HG03571 (cell line): ENCODE results near the gene SRGAP1.
"Not testable (repeated sequence)": the region's sequence is repeated elsewhere in the genome, so short reads cannot be mapped to it uniquely, and the experiment has no call there.

Experiments
- ATAC-seq: cut with Tn5 transposase; IDR thresholded peaks from one replicate; pipeline ENCODE4 v1.9.1; 2021; ENCODE audit not compliant: unreplicated experiment

Gene SRGAP1

DNA sequence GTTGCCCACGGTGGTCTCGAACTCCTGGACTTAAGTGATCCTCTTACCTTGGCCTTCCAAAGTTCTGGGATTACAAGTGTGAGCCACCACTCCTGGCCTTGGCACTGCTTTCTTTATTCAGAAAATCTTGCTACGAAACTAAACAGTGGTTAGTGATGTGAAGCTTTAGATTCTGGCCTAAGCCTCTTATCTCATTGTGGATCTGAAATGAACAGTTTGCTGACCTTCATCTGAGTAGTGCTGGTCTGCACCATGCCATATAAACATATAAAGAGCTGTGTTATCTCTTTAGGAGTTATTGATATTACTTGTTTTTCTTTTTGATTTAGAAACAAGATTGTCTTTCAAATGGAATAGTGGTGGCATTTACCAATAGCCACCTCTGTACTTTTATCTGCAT, 22.6 kb downstream of the SRGAP1 start:
- no peak for ATAC-seq

DNA sequence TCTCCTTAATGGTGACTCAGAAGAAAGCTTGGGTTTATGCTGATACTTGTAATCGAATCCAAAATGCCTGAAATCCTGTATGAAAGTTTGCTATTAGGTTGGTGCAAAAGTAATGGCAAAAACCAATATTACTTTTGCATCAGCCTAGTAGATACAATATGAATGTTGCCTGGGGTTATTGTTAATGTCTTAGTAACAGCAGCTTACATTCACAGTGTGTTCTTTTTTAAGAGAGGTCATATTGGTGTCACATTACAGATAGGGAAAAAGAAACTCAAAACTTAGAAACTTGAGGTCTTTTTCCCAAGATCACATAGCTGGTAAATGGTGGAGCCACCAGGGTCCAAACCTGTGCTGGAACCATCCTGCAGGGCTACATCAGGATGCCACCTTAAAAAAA, 25.2 kb downstream of the SRGAP1 start:
- ATAC-seq, result no peak

DNA sequence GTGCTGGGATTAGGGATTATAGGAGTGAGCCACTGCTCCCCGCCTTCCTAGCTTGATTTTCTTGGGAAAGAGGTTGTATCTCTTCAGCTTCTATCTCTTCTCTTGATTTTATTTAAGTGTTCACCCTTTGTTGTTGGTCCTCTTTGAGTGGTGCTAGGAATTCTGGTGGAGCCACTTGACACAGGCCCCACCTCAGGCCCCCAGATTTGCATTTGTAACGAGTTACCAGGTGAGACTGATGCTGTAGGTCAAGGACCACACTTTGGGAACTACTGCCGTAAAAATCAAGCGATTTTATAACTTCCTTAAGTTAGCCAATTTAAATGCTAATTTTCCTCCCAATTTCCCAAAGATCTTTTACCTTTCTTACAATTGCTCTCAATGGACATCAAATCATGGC, 26.3 kb downstream of the SRGAP1 start:
- no peak for ATAC-seq

DNA sequence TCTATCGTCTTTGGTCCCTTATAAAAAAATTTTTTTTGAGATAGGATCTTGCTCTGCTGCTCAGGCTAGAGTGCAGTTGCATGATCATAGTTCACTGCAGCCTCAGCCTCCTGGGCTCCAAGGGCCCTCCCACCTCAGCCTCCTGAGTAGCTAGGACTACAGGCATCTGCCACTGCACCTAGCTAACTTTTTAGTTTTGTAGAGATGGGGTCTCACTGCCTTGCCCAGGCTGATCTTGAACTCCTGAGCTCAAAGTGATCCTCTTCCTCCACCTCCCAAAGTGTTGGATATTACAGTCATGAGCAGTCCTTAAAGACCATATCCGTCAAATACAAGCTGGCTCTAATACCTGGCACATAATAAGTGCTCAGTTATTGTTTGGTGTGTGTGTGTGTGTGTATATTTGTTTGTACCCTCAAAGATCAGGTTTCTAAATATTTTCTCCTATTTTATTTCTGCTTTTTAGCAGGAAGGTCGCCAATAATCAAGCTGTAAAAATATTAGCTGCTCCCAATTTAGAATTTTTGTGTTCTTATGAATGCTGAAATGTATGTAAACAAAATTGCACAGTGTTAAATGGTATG, 30.5 kb downstream of the SRGAP1 start:
- no peak for ATAC-seq

DNA sequence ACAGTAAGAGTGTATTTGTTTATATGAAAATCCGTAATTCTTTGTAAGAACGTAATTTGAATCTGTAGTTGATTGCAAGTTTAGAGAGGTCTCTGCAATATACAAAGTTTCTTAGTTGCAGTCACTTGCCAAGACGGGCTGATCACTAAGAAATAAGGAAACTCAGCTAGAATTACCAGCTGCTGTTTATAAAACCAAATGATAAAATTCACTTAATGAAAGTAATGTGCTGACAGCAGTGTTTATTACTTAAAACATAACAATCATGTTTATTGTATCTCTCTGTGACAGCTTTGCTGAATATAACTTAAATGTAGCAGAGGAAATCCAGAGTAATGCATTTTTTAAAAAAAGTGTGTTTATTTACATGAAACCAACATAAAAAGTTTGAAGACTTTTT, 31.2 kb downstream of the SRGAP1 start:
- no peak for ATAC-seq

DNA sequence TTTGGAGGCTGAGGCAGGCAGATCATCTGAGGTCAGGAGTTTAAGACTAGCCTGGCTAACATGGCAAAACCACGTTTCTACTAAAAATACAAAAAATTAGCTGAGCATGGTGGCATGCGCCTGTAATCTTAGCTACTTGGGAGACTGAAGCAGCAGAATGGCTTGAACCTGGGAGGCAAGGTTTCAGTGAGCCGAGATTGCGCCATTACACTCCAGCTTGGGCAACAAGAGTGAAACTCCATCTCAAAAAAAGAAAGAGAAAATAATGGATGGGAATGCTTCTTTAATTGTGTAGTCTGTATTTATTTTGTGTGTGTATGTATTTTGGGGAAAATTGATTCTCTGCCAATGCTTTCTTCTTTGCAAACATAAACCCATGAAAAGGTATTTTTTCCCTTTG, 32.5 kb downstream of the SRGAP1 start:
- no peak for ATAC-seq

DNA sequence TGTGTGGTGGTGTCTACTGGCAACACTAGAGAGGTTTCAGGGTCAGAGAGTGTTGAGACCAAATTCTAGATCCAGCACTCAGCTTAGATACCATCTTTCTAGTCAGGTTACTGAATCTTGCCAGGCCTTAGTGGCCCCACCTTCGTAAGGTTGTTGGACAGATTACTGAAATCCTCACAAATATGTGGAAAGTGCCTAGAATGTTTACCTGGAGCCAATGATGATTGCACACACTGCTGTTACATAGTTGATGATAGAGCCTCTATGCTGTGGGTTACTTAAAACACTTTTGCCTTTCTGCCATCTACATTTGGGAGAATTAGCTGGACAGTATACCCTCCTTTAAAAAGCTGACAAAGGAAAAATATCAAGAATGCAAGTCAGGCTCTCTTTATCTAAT, 33.2 kb downstream of the SRGAP1 start:
- ATAC-seq, result no peak

DNA sequence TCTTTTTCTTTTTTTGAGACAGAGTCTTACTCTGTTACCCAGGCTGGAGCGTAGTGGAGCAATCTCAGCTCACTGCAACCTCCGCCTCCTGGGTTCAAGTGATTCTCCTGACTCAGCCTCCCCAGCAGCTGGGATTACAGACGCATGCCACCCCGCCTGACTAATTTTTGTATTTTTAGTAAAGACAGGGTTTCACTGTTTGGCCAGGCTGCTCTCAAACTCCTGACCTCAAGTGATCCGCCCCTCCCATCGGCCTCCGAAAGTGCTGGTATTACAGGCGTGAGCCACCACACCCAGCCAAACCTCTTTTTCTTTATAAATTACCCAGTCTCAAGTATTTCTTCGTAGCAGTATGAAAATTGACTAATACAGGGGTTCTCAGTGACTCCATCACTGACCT, 35.7 kb downstream of the SRGAP1 start:
- ATAC-seq, result not testable (repeated sequence)

DNA sequence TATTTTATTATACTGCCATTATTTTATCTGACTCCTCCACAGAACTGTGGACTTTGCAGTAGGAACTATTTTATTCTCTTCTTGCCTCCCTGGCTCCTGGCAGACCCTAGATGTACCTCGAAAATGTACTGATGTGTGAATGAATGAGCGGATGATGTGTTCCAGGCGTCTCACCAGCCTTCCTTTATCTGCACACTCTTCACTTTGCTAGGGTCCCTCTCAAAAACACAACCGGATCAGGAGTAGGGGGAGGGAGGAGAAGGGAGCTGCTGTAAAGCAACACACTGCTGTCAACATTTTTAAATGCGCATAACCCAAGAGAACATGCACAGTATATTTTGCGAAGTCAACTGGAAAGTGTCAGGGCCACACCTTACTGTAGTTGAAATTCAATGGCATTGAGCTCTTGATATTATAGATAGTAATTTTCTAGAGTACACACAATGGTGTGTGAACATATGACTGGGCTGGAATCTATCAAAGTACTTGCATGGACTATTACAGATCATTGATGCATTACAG, 36.3 kb downstream of the SRGAP1 start:
- ATAC-seq, result no peak

DNA sequence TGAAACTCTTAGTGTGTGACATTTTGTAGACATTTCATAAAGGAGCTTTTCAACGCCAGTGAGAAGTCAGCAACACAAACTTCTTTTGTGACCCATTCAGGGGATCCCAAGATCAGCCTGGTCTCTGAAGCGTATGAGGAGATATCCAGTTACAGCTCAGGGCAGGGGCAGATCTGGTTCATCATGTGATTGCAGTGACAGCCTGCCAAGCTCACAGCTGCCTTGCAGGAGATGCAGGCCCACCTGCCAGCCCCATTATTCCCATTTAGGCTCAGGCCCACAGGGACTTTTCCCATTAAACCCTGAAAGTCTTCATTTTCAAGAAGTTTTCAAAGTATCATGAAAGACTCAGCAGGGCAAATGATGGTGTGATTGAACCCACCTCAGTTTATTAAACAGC, 38.3 kb downstream of the SRGAP1 start:
- ATAC-seq, result no peak

DNA sequence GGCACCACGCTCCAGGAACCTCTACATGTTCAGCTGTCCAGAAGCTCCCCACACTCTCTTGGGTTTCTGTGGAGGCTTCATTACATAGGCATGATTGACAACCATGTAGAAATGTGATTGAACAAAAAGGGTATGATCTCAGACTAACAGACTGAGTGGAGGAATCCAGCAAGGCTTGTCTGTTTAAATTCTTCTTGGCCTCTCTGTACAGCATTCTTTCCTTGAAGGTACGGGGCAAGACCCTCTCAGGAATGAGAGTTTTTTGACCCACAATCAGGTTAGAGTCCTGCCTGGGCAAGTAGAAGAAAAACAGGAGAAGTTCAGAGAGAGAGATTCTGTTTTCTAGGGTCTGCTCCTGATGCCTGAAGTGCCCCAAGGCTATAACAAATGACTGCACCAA, 40.9 kb downstream of the SRGAP1 start:
- no peak for ATAC-seq

DNA sequence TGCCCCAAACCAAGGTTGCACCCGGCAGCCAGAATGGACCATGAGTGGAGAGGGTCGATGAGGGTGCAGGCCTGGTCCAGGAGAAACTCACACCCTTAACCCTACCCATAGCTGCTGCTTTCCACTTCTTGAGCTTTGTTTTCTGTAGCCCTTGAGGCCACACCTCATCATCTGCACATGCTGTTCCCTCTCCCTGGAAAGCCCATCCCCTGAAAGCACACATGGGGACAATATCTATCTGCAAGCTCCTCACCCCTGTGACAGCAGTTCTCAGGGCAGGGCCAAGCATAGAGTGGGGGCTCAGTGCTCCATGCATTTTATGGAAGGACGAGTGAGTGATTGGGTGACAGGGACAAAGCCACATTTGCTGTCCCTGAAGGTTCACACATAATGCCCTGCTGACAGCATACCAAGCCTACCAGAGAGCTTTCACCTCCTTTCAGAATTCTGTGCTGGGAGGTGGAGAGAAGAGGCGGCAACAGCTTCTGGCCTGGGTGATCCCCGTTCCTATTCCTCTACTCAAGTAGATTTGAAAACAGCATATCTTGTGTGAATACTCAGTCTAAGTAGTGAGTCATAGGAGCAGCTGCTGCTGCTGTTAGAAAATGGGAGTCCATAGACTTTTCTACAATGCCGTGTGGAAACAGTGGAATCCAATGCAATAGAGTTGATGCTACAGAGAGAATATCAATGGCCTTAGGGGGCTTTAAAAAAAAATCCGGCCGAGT, 44.6 kb downstream of the SRGAP1 start:
- no peak for ATAC-seq

DNA sequence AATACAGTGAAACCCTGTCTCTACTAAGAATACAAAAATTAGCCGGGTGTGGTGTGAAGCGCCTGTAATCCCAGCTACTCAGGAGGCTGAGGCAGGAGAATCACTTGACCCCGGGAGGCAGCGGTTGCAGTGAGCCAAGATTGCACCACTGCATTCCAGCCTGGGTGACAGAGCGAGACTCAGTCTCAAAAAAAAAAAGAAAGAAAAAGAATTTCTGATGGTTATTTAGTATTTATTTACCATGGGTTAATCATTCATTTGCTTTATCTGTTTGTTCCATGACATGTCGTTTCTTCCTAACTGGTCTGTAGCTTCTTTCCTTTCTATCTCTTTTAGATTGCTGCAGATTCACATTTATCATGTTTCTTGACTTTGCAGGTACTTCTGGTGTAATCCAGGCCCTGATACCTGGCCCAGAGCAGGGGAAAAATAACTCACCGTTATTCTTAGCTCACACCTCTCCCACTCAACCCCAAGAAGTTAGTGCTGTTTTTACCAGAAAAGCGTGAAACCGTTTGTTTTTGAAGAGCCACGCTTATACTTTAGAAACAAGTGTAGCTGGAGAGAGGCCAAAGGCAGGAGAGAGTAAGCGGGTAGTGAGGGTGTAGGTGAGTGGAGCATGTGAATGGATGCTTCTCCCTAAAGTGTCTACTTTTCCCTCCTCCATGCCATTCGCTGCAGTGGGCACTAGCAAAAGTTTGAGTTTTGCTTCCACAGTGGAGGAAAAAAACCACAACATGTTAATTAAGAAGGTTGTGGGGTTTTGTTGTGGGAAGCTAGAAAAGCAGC, 45.4 kb downstream of the SRGAP1 start:
- no peak for ATAC-seq

DNA sequence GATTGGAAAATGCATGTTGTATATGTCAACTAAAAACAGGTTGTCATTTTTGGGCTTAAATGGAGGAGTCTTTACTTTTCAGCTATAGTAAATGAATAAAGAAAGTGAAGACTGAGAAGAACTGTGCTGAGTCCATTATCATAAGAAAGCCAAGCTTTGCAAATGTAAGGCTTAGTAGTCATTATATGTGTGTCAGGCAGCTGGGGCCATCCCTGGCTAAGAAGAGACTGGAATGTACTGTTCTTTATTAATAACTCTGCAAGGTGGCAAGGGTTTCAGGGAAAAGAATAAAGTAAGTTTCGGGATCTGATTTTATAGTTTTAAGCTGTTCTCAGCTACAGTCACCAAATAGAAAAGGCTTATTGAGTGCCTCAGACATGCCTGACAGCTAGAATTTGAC, 48.7 kb downstream of the SRGAP1 start:
- no peak for ATAC-seq

DNA sequence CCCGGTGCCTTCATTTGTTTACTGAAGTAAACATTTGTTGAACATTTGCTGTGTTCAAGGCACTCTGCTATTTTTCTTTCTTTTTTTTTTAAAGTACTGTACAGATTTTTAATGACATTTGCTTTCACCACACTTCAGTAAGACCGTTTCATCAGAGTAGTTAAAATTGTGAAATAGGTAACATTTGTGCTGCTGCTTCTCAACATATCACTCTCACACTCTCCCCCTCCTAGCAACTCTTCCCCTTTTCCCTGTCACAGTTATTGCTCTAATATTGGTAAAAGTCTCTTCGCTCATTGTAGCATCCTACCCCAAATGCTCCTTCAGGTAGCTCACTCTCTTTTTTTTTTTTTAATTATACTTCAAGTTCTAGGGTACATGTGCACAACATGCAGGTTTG, 49.6 kb downstream of the SRGAP1 start:
- ATAC-seq, result no peak

DNA sequence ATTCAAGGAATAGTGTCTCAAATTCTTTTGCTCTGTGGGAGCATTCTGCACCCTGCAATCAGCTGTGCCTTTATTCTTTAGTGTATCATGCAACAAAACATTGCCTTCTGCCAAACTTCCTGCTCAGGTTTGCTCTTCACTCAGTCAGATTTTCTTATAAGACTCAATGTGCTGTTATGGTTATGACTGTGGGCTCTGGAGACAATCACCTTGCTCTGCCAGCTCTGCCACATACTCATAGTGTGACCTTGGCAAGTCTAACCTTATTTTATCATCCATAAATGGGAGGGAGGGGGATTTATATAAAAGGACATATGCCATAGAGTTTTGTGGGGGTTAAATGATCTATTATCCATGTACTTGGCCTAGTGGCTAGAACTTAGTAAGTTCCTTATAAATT, 51.3 kb downstream of the SRGAP1 start:
- ATAC-seq, result no peak

DNA sequence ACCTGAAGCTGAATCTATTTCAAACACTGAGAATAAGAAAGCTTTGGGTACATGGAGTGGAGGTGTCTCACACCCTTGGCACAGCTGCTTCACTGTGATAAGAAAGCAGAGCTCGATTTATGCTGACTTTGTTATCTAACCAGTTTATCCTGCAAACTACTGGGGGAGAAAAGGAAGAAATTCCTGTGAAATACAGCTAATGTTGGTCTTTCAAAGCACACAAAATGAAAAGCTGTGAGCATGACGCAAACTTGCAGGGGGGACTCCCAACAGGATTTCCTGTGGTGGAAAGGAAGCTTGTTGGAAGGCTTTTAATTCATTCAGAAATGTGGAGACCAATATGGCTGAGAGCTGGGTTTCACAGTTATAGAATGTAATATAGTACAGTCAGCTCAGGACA, 53.4 kb downstream of the SRGAP1 start:
- ATAC-seq, result no peak

DNA sequence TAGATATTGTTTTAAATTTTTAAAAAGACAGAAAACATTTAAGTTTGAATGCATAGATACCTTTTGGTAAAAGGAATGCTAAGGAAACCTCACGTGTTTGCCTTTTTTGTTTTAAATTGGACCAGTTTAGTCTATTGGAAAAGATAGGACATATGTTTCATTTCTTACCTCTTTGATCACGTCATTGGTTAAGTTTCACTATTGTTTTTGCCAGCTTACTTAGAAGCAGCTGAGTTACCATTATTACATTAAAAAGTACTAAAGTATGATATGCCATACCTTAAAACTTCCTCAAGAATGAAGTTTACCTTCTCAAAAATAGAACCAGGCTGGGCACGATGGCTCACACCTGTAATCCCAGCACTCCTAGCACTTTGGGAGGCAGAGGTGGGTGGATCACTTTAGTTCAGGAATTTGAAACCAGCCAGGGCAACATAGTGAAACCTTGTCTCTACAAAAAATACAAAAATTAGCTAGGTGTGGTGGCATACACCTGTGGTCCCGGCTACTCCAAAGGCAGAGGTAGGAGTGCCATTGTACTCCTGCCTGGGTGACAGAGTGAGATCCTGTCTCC, 54.4 kb downstream of the SRGAP1 start:
- no peak for ATAC-seq

DNA sequence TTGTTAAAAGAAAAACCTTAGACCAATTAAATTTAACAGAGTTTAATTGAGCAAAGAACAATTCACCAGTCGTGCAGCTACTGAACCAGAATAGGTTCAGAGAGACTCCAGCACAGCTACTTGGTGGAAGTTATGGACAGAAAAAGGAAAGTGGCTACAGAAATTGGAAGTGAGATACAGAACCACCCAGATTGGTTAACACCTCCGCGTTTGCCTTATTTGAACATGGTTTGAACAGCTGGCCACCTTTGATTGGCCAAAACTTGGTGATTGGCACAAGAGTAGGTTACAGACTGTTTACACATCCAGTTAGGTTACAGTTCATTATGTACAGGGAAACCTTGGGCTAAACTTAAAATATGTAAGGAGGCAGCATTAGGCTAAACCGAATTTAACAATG, 54.9 kb downstream of the SRGAP1 start:
- ATAC-seq, result no peak

DNA sequence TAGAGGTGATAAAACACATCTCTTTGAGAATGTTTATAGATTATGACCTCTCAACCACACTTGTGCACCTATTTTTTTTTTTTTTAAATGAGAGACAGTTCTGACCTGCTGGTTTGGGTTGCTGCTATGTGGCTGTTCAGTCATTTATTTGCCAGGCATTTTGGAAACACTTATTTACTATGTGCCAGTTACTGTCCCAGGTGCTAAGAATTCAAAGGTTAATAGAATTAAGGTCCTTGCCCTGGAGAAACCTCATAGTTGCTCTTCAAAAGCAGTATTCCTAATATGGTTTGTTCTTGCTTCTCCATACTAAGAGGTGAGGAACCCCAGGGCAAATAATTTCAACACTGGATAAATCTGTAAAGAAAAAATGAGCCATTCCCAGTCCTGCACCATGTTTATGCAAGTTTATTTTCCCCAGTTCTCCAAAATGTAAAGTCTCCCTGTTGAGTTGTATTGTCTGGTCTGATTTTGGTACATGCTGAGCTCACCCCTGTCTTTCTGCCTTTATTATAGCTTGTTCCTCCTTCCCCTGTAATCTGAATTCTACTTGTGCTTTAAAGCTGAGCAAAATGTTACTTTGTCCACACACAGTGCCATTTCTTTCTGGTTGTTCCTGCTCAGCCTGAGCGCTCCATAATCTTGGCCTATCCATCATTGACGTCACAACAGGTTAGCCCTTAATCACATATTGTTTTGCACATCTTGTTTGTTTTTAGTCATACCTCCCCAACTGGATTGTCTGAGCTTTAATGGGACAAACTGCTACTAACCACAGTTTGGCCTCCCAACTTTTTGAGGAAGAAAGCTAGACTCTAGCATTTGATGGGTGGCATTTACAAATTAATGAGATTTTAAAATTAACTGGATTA, 56.7 kb downstream of the SRGAP1 start:
- no peak for ATAC-seq

DNA sequence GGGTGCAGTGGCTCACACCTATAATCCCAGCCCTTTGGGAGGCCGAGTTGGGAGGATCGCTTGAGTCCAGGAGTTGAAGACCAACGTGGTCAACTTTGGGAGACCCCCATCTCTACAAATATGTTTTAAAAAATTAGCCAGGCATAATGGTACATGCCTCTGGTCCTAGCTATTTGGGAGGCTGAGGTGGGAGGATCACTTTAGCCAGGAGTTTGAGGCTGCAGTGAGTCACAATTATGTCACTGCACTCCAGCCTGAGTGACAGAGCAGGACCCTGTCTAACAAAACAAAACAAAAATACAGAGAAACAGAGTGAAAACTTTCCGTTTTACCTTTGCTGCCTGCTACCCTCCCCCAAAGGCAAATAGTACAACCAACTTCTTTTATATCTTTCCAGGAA, 60.2 kb downstream of the SRGAP1 start:
- ATAC-seq, result no peak
